ENCODE results near the gene ACP6.

Gene ACP6

DNA sequence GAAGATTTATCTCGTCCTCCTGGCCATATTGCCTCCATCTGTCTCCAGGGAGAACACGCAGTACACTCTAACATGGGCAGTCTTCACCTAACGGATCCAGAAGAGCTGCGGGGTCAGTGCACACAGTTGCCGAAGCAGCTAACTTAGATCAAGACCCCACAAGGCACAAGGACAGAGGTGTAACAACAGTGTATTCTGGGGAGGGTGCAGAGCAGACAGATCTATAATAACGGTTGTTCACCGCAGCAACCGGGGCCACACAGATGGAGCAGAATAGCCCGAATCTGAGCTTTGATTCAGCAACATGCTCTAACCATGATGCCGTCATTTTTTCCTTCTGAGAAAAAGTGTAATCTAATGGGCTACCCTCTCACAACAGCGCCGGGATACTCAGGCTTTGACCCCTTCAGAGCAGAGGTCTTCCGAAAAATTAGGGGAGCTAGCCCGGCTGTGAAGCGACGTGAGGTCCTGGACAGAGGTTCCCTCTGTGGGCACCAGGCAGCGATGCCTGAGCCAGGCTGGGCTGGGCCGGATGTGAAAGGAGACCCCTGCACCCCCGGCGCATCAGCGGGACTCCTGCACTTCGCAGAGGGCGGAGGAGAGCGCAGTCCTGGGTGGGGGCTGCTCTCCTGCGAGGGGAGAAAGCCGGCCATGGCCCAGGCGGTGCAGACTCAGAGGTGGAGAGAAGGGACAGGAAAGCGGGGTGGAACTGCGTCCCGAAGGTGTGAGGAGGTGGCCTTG is 71.5 kb downstream of the ACP6 start (continued):
- no peak for TF ChIP-seq ZNF311 (tag by site-specific recombination; IDR thresholded peaks at IDR 0.05; ENCODE audit: borderline replicate concordance)
- TF ChIP-seq BCL11A (tag by site-specific recombination; IDR thresholded peaks at IDR 0.05; ENCODE audit: low read depth) = no peak
- TF ChIP-seq ZNF837 (tag by site-specific recombination; IDR thresholded peaks at IDR 0.05) = no peak
- TF ChIP-seq KLF1 (tag by site-specific recombination; IDR thresholded peaks at IDR 0.05) = no peak
- no peak for TF ChIP-seq ZNF664 (tag by site-specific recombination; IDR thresholded peaks at IDR 0.05)
- TF ChIP-seq, protein P1, sequence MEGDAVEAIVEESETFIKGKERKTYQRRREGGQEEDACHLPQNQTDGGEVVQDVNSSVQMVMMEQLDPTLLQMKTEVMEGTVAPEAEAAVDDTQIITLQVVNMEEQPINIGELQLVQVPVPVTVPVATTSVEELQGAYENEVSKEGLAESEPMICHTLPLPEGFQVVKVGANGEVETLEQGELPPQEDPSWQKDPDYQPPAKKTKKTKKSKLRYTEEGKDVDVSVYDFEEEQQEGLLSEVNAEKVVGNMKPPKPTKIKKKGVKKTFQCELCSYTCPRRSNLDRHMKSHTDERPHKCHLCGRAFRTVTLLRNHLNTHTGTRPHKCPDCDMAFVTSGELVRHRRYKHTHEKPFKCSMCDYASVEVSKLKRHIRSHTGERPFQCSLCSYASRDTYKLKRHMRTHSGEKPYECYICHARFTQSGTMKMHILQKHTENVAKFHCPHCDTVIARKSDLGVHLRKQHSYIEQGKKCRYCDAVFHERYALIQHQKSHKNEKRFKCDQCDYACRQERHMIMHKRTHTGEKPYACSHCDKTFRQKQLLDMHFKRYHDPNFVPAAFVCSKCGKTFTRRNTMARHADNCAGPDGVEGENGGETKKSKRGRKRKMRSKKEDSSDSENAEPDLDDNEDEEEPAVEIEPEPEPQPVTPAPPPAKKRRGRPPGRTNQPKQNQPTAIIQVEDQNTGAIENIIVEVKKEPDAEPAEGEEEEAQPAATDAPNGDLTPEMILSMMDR (tag by site-specific recombination; IDR thresholded peaks at IDR 0.05) = peak; percentile 26; the same call in 1 of the 2 replicates
- 0 out of 2 replicates have a peak, but pooled peaks have one; percentile 43 for TF ChIP-seq SP7 (tag by site-specific recombination; IDR thresholded peaks at IDR 0.05)
- TF ChIP-seq ZNF248 (tag by site-specific recombination; IDR thresholded peaks at IDR 0.05) = no peak
- peak; percentile 96 for TF ChIP-seq ZNF335 (tag by site-specific recombination; conservative IDR thresholded peaks at IDR 0.05)
- TF ChIP-seq REPIN1 (tag by site-specific recombination; IDR thresholded peaks at IDR 0.05; ENCODE audit: low read depth) = no peak
- TF ChIP-seq, protein P2, sequence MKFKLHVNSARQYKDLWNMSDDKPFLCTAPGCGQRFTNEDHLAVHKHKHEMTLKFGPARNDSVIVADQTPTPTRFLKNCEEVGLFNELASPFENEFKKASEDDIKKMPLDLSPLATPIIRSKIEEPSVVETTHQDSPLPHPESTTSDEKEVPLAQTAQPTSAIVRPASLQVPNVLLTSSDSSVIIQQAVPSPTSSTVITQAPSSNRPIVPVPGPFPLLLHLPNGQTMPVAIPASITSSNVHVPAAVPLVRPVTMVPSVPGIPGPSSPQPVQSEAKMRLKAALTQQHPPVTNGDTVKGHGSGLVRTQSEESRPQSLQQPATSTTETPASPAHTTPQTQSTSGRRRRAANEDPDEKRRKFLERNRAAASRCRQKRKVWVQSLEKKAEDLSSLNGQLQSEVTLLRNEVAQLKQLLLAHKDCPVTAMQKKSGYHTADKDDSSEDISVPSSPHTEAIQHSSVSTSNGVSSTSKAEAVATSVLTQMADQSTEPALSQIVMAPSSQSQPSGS (tag by site-specific recombination; IDR thresholded peaks at IDR 0.05; ENCODE audit: low read depth) = no peak
- TF ChIP-seq, protein P3, sequence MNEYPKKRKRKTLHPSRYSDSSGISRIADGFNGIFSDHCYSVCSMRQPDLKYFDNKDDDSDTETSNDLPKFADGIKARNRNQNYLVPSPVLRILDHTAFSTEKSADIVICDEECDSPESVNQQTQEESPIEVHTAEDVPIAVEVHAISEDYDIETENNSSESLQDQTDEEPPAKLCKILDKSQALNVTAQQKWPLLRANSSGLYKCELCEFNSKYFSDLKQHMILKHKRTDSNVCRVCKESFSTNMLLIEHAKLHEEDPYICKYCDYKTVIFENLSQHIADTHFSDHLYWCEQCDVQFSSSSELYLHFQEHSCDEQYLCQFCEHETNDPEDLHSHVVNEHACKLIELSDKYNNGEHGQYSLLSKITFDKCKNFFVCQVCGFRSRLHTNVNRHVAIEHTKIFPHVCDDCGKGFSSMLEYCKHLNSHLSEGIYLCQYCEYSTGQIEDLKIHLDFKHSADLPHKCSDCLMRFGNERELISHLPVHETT (tag by site-specific recombination; IDR thresholded peaks at IDR 0.05) = no peak
- no peak for TF ChIP-seq WT1 (tag by site-specific recombination; IDR thresholded peaks at IDR 0.05)
- TF ChIP-seq, protein P4, sequence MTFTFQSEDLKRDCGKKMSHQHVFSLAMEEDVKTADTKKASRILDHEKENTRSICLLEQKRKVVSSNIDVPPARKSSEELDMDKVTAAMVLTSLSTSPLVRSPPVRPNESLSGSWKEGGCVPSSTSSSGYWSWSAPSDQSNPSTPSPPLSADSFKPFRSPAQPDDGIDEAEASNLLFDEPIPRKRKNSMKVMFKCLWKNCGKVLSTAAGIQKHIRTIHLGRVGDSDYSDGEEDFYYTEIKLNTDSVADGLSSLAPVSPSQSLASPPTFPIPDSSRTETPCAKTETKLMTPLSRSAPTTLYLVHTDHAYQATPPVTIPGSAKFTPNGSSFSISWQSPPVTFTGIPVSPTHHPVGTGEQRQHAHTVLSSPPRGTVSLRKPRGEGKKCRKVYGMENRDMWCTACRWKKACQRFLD (tag by site-specific recombination; IDR thresholded peaks at IDR 0.05) = no peak
- TF ChIP-seq ZNF768 (tag by site-specific recombination; IDR thresholded peaks at IDR 0.05) = no peak
- no peak for TF ChIP-seq SCRT1 (tag by site-specific recombination; IDR thresholded peaks at IDR 0.05; ENCODE audit: borderline replicate concordance)
- TF ChIP-seq ZNF558 (tag by site-specific recombination; IDR thresholded peaks at IDR 0.05) = no peak
- TF ChIP-seq ZNF157 (tag by site-specific recombination; IDR thresholded peaks at IDR 0.05) = no peak
- no peak for TF ChIP-seq ZNF561 (tag by site-specific recombination; IDR thresholded peaks at IDR 0.05; ENCODE audit: borderline replicate concordance)
- TF ChIP-seq, protein P5, sequence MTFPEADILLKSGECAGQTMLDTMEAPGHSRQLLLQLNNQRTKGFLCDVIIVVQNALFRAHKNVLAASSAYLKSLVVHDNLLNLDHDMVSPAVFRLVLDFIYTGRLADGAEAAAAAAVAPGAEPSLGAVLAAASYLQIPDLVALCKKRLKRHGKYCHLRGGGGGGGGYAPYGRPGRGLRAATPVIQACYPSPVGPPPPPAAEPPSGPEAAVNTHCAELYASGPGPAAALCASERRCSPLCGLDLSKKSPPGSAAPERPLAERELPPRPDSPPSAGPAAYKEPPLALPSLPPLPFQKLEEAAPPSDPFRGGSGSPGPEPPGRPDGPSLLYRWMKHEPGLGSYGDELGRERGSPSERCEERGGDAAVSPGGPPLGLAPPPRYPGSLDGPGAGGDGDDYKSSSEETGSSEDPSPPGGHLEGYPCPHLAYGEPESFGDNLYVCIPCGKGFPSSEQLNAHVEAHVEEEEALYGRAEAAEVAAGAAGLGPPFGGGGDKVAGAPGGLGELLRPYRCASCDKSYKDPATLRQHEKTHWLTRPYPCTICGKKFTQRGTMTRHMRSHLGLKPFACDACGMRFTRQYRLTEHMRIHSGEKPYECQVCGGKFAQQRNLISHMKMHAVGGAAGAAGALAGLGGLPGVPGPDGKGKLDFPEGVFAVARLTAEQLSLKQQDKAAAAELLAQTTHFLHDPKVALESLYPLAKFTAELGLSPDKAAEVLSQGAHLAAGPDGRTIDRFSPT (tag by site-specific recombination; IDR thresholded peaks at IDR 0.05) = no peak
- TF ChIP-seq, protein P6, sequence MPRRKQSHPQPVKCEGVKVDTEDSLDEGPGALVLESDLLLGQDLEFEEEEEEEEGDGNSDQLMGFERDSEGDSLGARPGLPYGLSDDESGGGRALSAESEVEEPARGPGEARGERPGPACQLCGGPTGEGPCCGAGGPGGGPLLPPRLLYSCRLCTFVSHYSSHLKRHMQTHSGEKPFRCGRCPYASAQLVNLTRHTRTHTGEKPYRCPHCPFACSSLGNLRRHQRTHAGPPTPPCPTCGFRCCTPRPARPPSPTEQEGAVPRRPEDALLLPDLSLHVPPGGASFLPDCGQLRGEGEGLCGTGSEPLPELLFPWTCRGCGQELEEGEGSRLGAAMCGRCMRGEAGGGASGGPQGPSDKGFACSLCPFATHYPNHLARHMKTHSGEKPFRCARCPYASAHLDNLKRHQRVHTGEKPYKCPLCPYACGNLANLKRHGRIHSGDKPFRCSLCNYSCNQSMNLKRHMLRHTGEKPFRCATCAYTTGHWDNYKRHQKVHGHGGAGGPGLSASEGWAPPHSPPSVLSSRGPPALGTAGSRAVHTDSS (tag by site-specific recombination; IDR thresholded peaks at IDR 0.05) = no peak
- TF ChIP-seq ZNF48 (tag by site-specific recombination; IDR thresholded peaks at IDR 0.05) = no peak
- no peak for TF ChIP-seq ZNF423 (tag by site-specific recombination; IDR thresholded peaks at IDR 0.05)
- TF ChIP-seq ZNF626 (tag by site-specific recombination; IDR thresholded peaks at IDR 0.05) = no peak
- no peak for TF ChIP-seq ZNF274 (IDR thresholded peaks at IDR 0.05; ENCODE audit: low read length)
- no peak for TF ChIP-seq ZNF274 (tag by site-specific recombination; IDR thresholded peaks at IDR 0.05; ENCODE audit: borderline replicate concordance)
- no peak for TF ChIP-seq ZNF670 (tag by site-specific recombination; IDR thresholded peaks at IDR 0.05; ENCODE audit: low read depth)
- TF ChIP-seq TRIM28 (IDR thresholded peaks at IDR 0.05; ENCODE audit: borderline replicate concordance, low read length) = 0 out of 2 replicates have a peak, but pooled peaks have one; percentile 34
- TF ChIP-seq MEIS1 (CRISPR knock-in tag; IDR thresholded peaks at IDR 0.05; ENCODE audit: borderline replicate concordance) = no peak
- peak; percentile 86; the same call in 1 of the 2 replicates for TF ChIP-seq GLI4 (tag by site-specific recombination; IDR thresholded peaks at IDR 0.05)
- TF ChIP-seq ZNF132 (tag by site-specific recombination; IDR thresholded peaks at IDR 0.05; ENCODE audit: borderline replicate concordance) = no peak
- no peak for TF ChIP-seq ZSCAN23 (tag by site-specific recombination; IDR thresholded peaks at IDR 0.05)

All from HEK293 (cell line).